Endothelial cell of umbilical vein (primary cell): ENCODE data around the gene PDK2.

ENCODE experiments used
- EZH2 ChIP-seq: IDR thresholded peaks from 2 replicates; pipeline ENCODE4 v1.6.1; 2012; ENCODE audit warnings: borderline replicate concordance, low read depth, mild to moderate bottlenecking, moderate library complexity, low read length, inconsistent platforms; ENCODE audit not compliant: severe bottlenecking
- FOS ChIP-seq: IDR thresholded peaks from 2 replicates; pipeline ENCODE4 v1.6.1; 2011; ENCODE audit warnings: mild to moderate bottlenecking, low read length, moderate library complexity, borderline replicate concordance; ENCODE audit not compliant: insufficient read depth
- GATA2 ChIP-seq: IDR thresholded peaks from 2 replicates; pipeline ENCODE4 v1.7.0; 2011; ENCODE audit warnings: low read depth, mild to moderate bottlenecking, moderate library complexity, mixed read lengths, low read length; ENCODE audit not compliant: insufficient read length, insufficient read depth
- JUN ChIP-seq: IDR thresholded peaks from 2 replicates; pipeline ENCODE4 v1.6.1; 2011; ENCODE audit warnings: borderline replicate concordance, low read depth; ENCODE audit not compliant: insufficient read length, insufficient read depth
- MYC ChIP-seq: IDR thresholded peaks from one replicate; pipeline ENCODE4 v1.6.1; 2011; ENCODE audit warnings: mild to moderate bottlenecking, low read depth, low read length
- POLR2A ChIP-seq: IDR thresholded peaks from 2 replicates; pipeline ENCODE4 v1.6.1; 2012; ENCODE audit warnings: low read depth, mild to moderate bottlenecking, control low read depth, low read length
- POLR2AphosphoS5 ChIP-seq: IDR thresholded peaks from 2 replicates; pipeline ENCODE4 v1.6.1; 2012; ENCODE audit warnings: low read depth, mild to moderate bottlenecking, control low read depth, low read length, moderate library complexity; ENCODE audit not compliant: insufficient read depth
- TF ChIP-seq, protein P1 (sequence below), 2 donors: IDR thresholded peaks; 1 replicate in 1 of 2; 2 replicates in 1 of 2; pipeline ENCODE4 v1.5.1; 2011; ENCODE audit warnings: low read length in 2 of 2, mild to moderate bottlenecking in 2 of 2, moderate library complexity in 2 of 2, control low read depth in 1 of 2, inconsistent platforms in 1 of 2, low read depth in 1 of 2; ENCODE audit not compliant: insufficient read depth in 1 of 2; ENCODE audit errors: extremely low read depth in 1 of 2
- TF ChIP-seq, protein P2 (sequence below): IDR thresholded peaks from 2 replicates; pipeline ENCODE4 v1.6.1; 2011; ENCODE audit not compliant: insufficient read depth, insufficient read length

DNA sequence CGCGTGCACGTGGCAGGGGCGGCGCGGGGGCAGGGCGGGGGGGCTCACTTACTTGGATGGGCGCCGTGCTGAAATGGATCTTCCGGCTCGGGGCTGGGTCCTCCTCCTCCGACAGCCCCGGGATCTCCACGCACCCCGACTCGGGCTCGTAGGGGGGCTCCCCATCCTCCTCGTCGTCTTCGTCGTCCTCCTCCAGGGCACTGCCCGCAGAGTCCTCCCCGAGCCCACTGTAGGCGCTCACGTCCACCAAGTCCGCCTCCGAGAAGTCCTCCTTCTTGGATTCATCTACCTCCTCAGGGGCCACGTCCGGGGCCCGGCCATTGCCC is 53.9 kb downstream of the PDK2 start:
- TF ChIP-seq MYC: no peak
- TF ChIP-seq, protein P1, sequence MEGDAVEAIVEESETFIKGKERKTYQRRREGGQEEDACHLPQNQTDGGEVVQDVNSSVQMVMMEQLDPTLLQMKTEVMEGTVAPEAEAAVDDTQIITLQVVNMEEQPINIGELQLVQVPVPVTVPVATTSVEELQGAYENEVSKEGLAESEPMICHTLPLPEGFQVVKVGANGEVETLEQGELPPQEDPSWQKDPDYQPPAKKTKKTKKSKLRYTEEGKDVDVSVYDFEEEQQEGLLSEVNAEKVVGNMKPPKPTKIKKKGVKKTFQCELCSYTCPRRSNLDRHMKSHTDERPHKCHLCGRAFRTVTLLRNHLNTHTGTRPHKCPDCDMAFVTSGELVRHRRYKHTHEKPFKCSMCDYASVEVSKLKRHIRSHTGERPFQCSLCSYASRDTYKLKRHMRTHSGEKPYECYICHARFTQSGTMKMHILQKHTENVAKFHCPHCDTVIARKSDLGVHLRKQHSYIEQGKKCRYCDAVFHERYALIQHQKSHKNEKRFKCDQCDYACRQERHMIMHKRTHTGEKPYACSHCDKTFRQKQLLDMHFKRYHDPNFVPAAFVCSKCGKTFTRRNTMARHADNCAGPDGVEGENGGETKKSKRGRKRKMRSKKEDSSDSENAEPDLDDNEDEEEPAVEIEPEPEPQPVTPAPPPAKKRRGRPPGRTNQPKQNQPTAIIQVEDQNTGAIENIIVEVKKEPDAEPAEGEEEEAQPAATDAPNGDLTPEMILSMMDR (IDR thresholded peaks at IDR 0.05; ENCODE audit: extremely low read depth in 1 of 2, insufficient read depth in 1 of 2, low read depth in 1 of 2, low read length in 2 of 2): no peak
- TF ChIP-seq POLR2A: no peak
- no peak for TF ChIP-seq FOS
- peak; percentile 58 for TF ChIP-seq POLR2AphosphoS5
- TF ChIP-seq EZH2: no peak
- TF ChIP-seq GATA2: no peak
- TF ChIP-seq, protein P2, sequence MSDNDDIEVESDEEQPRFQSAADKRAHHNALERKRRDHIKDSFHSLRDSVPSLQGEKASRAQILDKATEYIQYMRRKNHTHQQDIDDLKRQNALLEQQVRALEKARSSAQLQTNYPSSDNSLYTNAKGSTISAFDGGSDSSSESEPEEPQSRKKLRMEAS: no peak
- no peak for TF ChIP-seq JUN
